Measurements from ENCODE around the gene TRABD. TPM values are rescaled to one million over a fixed set of nuclear protein-coding genes. Genes with fewer than 3 reads are reported as not detected.
A peak's percentile ranks its signal among the peaks of the same experiment; 100 is the strongest.

Gene TRABD
- total RNA-seq, 1 donor from 2014 or later = 64.5 TPM

GRCh38 chr22:50217543-50218152, 31.9 kb downstream of the TRABD start:
- DNase-seq (ENCODE audit: low spot score) = no peak

GRCh38 chr22:50218153-50218995, 32.7 kb downstream of the TRABD start:
- DNase-seq (ENCODE audit: low spot score) = no peak

DNA sequence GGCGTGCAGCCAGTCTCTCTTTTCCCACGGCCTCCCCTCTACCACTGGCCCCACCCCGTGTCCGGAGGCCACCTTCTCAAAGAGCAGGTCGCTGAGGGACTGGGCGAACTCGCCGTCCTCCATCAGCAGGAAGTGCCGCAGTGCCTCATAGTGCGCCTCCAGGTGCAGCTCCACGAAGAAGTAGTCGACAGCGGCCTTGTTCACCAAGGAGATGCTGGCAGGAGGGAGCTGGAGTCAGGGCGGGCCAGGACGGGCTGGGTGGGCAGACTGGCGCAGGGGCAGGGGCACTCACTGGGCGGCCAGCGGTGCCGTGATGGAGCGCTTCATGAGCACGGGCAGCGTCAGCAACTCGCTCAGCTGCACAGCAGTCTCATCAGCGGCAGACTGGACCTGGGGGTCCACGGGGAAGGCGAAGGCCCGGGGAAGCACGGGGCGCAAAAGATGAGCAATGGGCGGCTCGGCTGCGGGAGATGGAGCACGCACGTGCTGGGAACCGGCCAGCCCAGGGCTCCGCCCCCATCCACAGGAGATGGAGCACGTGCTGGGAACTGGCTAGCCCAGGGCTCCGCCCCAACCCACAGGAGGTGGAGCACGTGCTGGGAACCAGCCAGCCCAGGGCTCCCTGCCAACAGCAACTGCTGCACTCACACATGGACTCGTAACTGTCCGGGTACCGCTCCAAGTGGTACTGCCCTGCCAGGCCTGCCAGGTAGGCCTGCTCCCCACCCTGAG, 33.4 kb downstream of the TRABD start:
- peak; percentile 87 for DNase-seq (ENCODE audit: low spot score)

DNA sequence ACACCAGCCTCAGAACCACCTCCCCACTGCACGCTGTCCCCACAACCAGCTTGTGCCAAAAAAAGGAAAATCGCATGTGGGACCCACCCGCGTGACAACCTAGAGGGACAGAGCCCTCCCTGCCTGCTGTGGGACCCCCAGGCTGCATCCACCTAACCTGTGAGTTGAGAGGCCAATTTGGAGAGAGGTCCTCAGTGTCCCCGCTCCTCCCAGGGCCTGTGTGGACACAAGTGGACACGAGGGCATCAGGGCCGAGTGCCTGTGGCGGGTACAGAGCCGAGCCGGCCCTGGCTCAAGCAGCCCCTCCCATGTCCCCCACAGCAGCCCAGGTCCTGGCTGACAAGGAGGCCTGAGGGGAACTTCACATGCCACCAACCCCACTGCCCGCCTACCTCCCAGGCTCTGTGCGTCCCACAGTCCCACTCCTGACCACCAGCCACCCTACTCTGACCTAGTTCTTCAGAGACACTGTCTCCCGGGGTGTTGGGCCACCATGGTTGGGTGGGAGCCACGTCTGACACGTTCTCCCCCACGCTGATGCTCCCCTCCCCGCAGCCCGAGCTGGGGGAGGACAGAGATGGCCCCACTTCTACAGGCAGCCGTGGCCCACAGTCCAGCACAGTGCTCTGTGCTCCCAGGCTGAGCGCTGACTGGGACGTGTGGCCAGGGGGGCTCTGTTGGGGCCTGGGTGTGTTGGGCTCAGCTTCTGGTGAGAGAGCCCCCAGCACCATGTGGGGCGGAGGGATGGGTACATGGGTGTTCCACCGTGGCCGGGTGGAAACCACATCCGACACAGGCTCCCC, 34.3 kb downstream of the TRABD start:
- no peak for DNase-seq (ENCODE audit: low spot score)

DNA sequence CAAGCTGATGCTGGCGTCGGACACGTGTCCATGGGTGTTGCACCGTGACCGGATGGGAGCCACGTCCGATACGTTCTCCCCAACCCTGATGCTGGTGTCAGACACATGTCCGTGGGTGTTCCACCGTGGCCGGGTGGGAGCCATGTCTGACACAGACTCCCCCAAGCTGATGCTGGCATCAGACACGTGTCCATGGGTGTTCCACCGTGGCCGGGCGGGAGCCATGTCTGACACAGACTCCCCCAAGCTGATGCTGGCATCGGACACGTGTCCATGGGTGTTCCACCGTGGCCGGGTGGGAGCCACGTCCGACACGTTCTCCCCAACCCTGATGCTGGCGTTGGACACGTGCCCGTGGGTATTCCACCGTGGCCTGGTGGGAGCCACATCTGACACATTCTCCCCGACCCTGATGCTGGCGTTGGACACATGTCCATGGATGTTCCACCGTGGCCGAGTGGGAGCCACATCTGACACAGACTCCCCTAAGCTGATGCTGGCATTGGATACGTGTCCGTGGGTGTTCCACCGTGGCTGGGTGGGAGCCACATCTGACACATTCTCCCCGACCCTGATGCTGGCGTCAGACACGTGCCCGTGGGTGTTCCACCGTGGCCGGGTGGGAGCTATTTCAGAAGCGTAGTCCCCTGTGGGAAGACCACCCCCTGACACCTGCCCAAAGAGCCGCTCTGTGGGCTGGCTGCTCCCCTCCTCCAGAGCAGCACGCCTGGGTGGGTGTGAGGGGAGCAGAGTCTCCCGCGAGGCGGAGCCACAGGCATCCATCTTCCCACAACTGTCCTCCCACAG, 35.1 kb downstream of the TRABD start:
- DNase-seq (ENCODE audit: low spot score) = no peak

- no peak for DNase-seq (ENCODE audit: low spot score)
These were observed 35.9 kb downstream of the TRABD start for GRCh38 chr22:50221410-50222300.

DNA sequence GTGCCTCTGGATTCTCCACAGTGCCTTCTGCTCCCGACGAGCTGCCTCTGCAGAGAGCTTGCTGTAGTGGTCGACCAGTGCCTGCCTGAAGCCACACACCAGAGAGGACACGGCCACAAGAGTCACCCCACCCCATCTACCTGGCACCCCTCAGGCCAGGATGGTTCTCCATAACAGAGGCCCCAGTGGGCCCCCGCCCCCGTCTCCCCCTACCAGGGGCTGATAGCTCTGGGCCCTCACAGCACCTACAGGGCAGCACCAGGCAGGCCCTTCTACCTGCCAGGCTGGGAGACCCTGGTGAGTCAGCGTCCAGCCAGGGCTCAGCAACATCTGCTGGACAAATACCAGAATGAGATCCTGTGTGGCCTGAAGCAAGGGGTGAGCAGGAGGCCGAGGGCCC, 36.8 kb downstream of the TRABD start:
- DNase-seq (ENCODE audit: low spot score) = no peak

- DNase-seq (ENCODE audit: low spot score) = no peak
These were observed 38.4 kb downstream of the TRABD start for GRCh38 chr22:50224071-50224470.

DNA sequence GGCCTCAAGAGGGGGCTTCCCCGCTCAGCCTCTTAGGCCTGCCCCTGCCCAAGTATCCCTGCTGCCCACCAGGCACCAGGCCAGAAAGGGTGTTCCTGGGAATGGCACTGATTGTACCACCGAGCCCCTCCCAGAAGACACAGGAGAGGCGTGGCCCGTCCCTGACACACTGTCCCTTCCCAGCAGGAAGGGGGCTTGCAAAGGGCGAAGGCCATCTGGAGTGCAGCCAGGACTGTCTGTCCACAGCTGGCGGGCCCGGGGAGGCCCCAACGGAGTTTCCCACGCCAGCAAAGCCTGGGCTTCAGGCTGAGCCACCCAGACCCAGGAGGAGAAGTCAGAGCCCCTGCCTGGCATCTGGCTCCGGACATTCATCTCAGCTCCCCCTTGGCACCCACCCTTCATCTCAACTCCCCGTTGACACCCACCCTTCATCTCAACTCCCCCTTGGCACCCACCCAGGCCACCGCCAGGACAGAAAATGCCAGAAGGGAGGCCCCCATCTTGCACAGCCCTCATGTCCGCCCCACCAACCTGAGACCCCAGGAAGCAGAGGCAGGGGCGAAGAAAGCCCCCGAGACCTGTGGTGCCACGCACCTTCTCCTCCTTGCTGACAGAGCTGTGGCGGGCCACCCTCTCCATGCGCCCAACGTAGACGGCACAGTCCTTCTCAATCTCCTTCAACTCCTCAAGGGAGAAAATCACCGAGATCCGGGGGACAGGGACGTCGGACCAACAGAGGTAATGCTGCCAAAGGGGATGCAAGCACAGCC, 39.7 kb downstream of the TRABD start:
- DNase-seq (ENCODE audit: low spot score) = no peak

DNA sequence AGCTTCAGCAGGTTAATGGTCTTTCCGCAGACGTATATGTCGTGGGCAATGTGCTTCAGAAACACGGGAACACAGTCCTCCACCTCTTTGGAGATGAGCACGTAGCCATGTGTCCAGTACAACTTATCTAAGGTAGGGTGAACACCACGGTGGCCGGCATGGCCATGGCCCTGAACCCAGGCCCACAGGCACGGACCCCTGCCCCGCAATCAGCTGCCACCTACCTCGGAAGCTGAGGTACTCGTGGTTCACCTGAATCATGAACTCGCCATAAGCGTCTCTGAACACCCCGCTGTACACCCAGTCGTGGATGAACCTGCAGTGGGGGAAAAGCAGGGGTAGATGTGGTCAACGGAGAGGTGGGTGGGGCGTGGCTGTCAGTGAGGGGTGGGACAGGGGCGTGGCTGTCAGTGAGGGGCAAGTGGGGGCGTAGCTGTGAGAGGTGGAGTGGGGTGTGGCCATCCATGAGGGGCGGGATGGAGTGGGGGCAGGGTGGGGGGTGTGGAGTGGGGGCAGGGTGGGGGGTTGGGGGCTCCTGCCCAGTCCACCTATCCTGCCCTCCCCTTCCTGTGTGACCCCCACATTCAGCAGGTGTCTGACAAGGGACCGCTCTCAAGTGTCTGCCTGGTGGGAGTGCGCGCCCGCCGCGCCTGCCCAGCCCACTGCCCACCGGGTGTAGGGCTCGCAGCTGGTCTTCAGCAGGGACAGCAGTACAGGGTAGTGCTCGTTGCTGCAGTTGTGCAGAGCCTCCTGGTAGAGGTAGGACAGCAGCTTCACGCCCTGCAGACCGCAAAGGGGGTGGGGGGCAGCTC, 40.6 kb downstream of the TRABD start:
- DNase-seq (ENCODE audit: low spot score) = no peak

DNA sequence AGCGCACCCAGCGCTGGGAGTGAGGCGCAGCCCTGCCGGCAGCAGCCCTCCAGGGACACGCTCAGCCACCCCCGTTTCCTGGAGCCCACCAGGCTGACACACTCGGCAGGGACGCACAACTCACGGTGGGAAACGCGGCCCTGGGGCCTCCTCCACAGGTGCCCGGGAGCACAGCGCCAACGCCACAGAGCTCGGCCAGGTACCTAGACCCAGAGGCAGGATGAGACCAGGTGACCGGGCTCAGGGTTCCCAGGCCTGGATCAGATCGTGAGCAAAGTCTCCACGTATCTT, 41.1 kb downstream of the TRABD start:
- DNase-seq (ENCODE audit: low spot score) = no peak

- no peak for DNase-seq (ENCODE audit: low spot score)
These were observed 42.0 kb downstream of the TRABD start for GRCh38 chr22:50227579-50228215.

GRCh38 chr22:50228366-50228765, 42.7 kb downstream of the TRABD start:
- DNase-seq (ENCODE audit: low spot score) = no peak

GRCh38 chr22:50229370-50229769, 43.7 kb downstream of the TRABD start:
- no peak for DNase-seq (ENCODE audit: low spot score)

DNA sequence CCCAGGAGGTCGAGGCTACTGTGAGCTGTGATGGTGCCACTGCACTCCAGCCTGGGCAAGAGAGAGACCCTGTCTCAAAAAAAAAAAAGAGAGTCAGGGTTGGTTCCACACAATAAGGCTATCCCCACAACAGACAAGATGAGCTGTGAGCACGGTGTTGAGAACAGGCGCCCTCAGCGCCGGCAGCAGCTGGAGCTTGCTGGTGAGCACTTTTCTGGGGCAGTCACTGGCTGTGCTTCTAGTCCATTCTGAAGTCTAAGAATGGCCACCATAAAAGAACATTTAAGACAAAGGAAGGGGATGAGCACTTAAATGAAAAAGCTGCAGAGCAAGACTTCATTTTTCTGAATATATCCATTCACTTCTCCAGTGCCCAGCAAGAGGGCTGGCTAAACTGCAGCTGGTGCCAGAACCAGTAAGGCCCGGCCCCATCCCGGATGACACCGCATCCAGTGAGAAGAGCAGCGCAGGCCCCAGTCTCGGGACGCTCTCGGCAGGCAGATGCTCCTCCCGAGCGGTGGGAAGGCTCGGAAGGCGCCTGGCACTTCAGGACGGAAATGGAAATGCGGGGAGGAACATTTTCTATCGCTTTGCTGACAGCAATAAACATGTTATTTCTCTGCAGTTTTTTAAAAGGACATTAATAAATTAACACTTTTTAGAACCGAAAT, 46.9 kb downstream of the TRABD start:
- DNase-seq (ENCODE audit: low spot score) = no peak

- no peak for DNase-seq (ENCODE audit: low spot score)
These were observed 47.5 kb downstream of the TRABD start for GRCh38 chr22:50233223-50233622.

DNA sequence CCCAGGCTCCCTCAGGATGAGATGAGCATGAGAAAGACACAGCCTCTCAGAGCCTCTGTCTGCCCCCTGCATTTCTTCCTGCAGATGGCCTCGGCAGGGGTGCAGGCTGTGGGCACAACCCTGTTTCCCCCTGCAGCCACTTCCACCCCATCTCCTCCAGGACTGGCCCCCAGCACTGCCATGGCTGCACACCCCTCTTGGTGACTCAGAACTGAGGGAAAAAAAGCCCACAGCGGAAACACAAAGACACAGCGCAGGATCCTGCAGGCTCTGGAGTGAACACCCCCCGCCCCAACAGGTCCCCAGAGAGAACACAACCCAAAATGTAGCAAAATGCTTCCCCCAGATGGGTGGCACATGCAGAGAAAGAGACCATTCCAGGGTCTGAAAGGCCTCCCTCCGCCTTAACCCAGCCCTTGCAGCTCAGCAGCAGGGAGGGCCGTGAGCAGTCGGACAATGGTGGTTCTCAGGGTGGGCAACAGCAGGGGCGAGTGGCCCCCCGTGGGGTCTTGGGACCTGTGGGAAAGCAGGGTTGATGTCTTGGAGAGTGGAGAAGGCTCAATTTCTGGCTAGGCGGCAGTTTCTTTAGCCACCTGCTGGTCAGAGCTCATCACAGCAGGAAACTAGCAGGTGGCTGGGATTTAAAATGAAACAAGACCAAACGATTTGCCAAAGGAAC, 51.2 kb downstream of the TRABD start:
- no peak for DNase-seq (ENCODE audit: low spot score)

Measured in ureter (tissue), 1 donor.